IMR-90 (cell line): ENCODE results near the gene ACKR2. TPM values are rescaled to one million over a fixed set of nuclear protein-coding genes. Genes with fewer than 3 reads are reported as not detected.

Source experiments
- ATAC-seq: fragments of 200-7000 bp; cut with Tn5 transposase; 2 replicates; pipeline ENCODE4 v1.9.1; 2020; ENCODE audit warnings: low read depth, mild to moderate bottlenecking, moderate library complexity
- BruUV-seq: library from RNA; stranded (reverse); fragments of 400-500 nt; replicated peaks from 2 replicates; lab custom pipeline; 2021; lab: Mats Ljungman, UMichigan
- CTCF ChIA-PET: fragments of 300-600 bp; formaldehyde crosslinking; extraction: SDS; loops from one replicate; lab custom pipeline; 2021; ENCODE audit warnings: antibody characterized with exemption; lab: Yijun Ruan, JAX
- POLR2A ChIA-PET: fragments of 300-600 bp; sonication (Branson Sonifier 250); formaldehyde crosslinking; loops from one replicate; lab custom pipeline; 2022; ENCODE audit warnings: antibody characterized with exemption; ENCODE audit not compliant: unreplicated experiment; lab: Charles Lee
- DNase-seq: peaks from one replicate; pipeline ENCODE4 v3.0.0; 2013
- H2AFZ ChIP-seq: replicated peaks from 2 replicates; pipeline ENCODE3; 2013; ENCODE audit warnings: low read length, mild to moderate bottlenecking; ENCODE audit not compliant: poor library complexity
- H2AK5ac ChIP-seq: 2 replicates; pipeline ENCODE4 v1.6.1; 2013; ENCODE audit warnings: low read depth, low read length, inconsistent platforms
- H2AK9ac ChIP-seq: replicated peaks from 2 replicates; pipeline ENCODE3; 2013; ENCODE audit warnings: mild to moderate bottlenecking, low read depth, low read length, moderate library complexity; ENCODE audit not compliant: poor library complexity
- H2BK120ac ChIP-seq: 2 replicates; pipeline ENCODE4 v1.6.1; 2013; ENCODE audit warnings: low read depth, low read length, inconsistent platforms
- H2BK15ac ChIP-seq: 3 replicates; pipeline ENCODE4 v1.6.1; 2013; ENCODE audit warnings: low read depth, low read length, inconsistent platforms
- H2BK20ac ChIP-seq: 2 replicates; pipeline ENCODE4 v1.6.1; 2013; ENCODE audit warnings: low read depth, mild to moderate bottlenecking, inconsistent platforms, low read length, moderate library complexity
- H2BK5ac ChIP-seq: 2 replicates; pipeline ENCODE4 v1.6.1; 2013; ENCODE audit warnings: mild to moderate bottlenecking, low read depth, low read length, inconsistent platforms; ENCODE audit not compliant: poor library complexity, severe bottlenecking
- H3K14ac ChIP-seq: replicated peaks from 2 replicates; pipeline ENCODE4 v1.6.1; 2013; ENCODE audit warnings: low read depth, low read length, inconsistent platforms
- H3K18ac ChIP-seq: 2 replicates; pipeline ENCODE4 v1.6.1; 2013; ENCODE audit warnings: low read depth, low read length, control low read depth
- H3K23ac ChIP-seq: 2 replicates; pipeline ENCODE4 v1.6.1; 2013; ENCODE audit warnings: low read depth, low read length, inconsistent platforms
- H3K27ac ChIP-seq: 2 replicates; pipeline ENCODE4 v1.5.1; 2013; ENCODE audit warnings: mild to moderate bottlenecking, control low read depth, low read length; ENCODE audit not compliant: insufficient read depth
- H3K27me3 ChIP-seq: 2 replicates; pipeline ENCODE4 v1.6.1; 2013; ENCODE audit warnings: low read length; ENCODE audit not compliant: control insufficient read depth, insufficient read depth
- H3K36me3 ChIP-seq: 2 replicates; pipeline ENCODE4 v1.6.1; 2013; ENCODE audit warnings: low read length, mixed read lengths; ENCODE audit not compliant: control insufficient read depth, insufficient read depth
- H3K4ac ChIP-seq: 2 replicates; pipeline ENCODE4 v1.6.1; 2013; ENCODE audit warnings: low read depth, low read length, inconsistent platforms
- H3K4me1 ChIP-seq: 2 replicates; pipeline ENCODE4 v1.6.1; 2013; ENCODE audit warnings: low read length, mixed read lengths; ENCODE audit not compliant: control insufficient read depth, insufficient read depth
- H3K4me2 ChIP-seq: 2 replicates; pipeline ENCODE4 v1.6.1; 2013; ENCODE audit warnings: low read depth, mild to moderate bottlenecking, control low read depth, low read length, moderate library complexity
- H3K4me3 ChIP-seq: 2 replicates; pipeline ENCODE4 v1.5.1; 2013; ENCODE audit warnings: low read depth, mild to moderate bottlenecking, control low read depth, low read length, moderate library complexity; ENCODE audit not compliant: insufficient read depth
- H3K56ac ChIP-seq: 2 replicates; pipeline ENCODE4 v1.6.1; 2013; ENCODE audit warnings: low read length, inconsistent platforms; ENCODE audit not compliant: insufficient read depth; ENCODE audit errors: extremely low read depth
- H3K79me1 ChIP-seq, 2 experiments: 2 replicates each; pipeline ENCODE4 v1.6.1; 2013; ENCODE audit warnings: low read length in 2 of 2, inconsistent platforms in 1 of 2, low read depth in 1 of 2
- H3K9ac ChIP-seq: 2 replicates; pipeline ENCODE4 v1.6.1; 2013; ENCODE audit warnings: low read depth, low read length, control low read depth
- H3K9me1 ChIP-seq: 2 replicates; pipeline ENCODE4 v1.6.1; 2013; ENCODE audit warnings: low read length, inconsistent platforms; ENCODE audit not compliant: insufficient read depth
- H3K9me3 ChIP-seq: 2 replicates; pipeline ENCODE4 v1.6.1; 2013; ENCODE audit warnings: low read length; ENCODE audit not compliant: control insufficient read depth, insufficient read depth
- H4K20me1 ChIP-seq: 2 replicates; pipeline ENCODE4 v1.6.1; 2013; ENCODE audit warnings: low read length, inconsistent platforms; ENCODE audit not compliant: insufficient read depth
- H4K5ac ChIP-seq: 2 replicates; pipeline ENCODE4 v1.6.1; 2013; ENCODE audit warnings: mild to moderate bottlenecking, low read depth, low read length, control low read depth
- H4K8ac ChIP-seq, 2 experiments: 2 replicates each; pipeline ENCODE4 v1.6.1; 2013; ENCODE audit warnings: low read depth in 2 of 2, low read length in 2 of 2, control low read depth in 1 of 2, inconsistent platforms in 1 of 2
- H4K91ac ChIP-seq: 2 replicates; pipeline ENCODE4 v1.6.1; 2013; ENCODE audit warnings: low read depth, low read length, inconsistent platforms; ENCODE audit not compliant: insufficient read depth
- CEBPB ChIP-seq: IDR thresholded peaks from 2 replicates; pipeline ENCODE4 v1.6.1; 2012; ENCODE audit warnings: low read depth, low read length, improper control_type of control experiment
- WGBS, 2 experiments: methylation state at CpG; one replicate each; pipeline versions ENCODE4 v1.1.5 to v1.1.7; 2013; ENCODE audit warnings: missing lambda C conversion rate in 2 of 2; ENCODE audit not compliant: insufficient read length in 1 of 2; ENCODE audit errors: extremely low coverage in 2 of 2; 5-methylcytosine and 5-hydroxymethylcytosine counted together
- dilution Hi-C: fragments of 300-500 bp; cut with HindIII; formaldehyde crosslinking; loops from one replicate; pipeline ENCODE4 v1.14.3; 2018; ENCODE audit warnings: low sequenced_read_pairs; ENCODE audit not compliant: unreplicated experiment
- in situ Hi-C: fragments of 300-500 bp; cut with MboI; formaldehyde crosslinking; loops from 3 replicates; pipeline ENCODE4 v1.14.3; 2019; ENCODE audit warnings: low sequenced_read_pairs, inconsistent platforms, mixed read lengths
- intact Hi-C: fragments of 100-400 bp; cut with micrococcal nuclease; formaldehyde crosslinking; loops from 2 replicates; pipeline ENCODE4 v1.10.0; 2022
- polyA plus RNA-seq, 3 experiments: library from polyadenylated mRNA; depleted of rRNA; stranded (reverse); fragments of >200 nt; gene quantifications; 2 replicates each; pipeline ENCODE4 v1.2.3, GENCODE V29; 2012; ENCODE audit warnings: low replicate concordance in 1 of 3
- total RNA-seq: library from RNA; depleted of rRNA; stranded (reverse); fragments of >200 nt; gene quantifications from 2 replicates; pipeline ENCODE4 v1.2.3, GENCODE V29; 2012

The ACKR2 gene
- total and polyA plus RNA-seq, 2 of the 4 experiments (the other 2 are of a cell fraction) = 0.10 TPM; not detected in 1

GRCh38 chr3:42911551-42911950, 102.3 kb downstream of the ACKR2 start:
- Histone ChIP-seq H2BK15ac (no peak overlapping the region), H3K4me2 (no peak overlapping the region), H2AFZ (no peak overlapping the region), H3K36me3 (no peaks in the 10 kb centered on the region), H4K20me1 (no peaks in the 10 kb centered on the region), H3K4ac (no peak overlapping the region), H2BK5ac (no peak overlapping the region), H2AK9ac (no peak overlapping the region), H4K91ac (no peak overlapping the region), H3K56ac (no peak overlapping the region), H3K9me3 (peaks cover 11% of the 10 kb centered on the region), H2AK5ac (no peak overlapping the region), H3K9ac (no peak overlapping the region), H3K79me1 (no peaks in the 10 kb centered on the region), H3K27ac (no peak overlapping the region), H3K9me1 (no peaks in the 10 kb centered on the region), H4K5ac (no peak overlapping the region), H2BK20ac (no peak overlapping the region), H4K8ac (no peak overlapping the region), H3K23ac (no peak overlapping the region), H3K4me1 (no peaks in the 10 kb centered on the region), H2BK120ac (no peak overlapping the region), H3K27me3 (peaks cover 6% of the 10 kb centered on the region; the same call in 1 of the 2 replicates), H3K4me3 (no peak overlapping the region), H3K18ac (no peak overlapping the region), H3K14ac (no peak overlapping the region)
- dilution Hi-C loops = no loop called here
- ChIA-PET CTCF (no interaction called here), POLR2A (no interaction called here)
- no peak for ATAC-seq
- DNase-seq = no peak
- no peak for TF ChIP-seq CEBPB
- no TSS peak for BruUV-seq
- 100% methylated on average over 1 of the region's 2 CpGs; no CpG with 5 or more reads in 1 of the 2 experiments for WGBS, 2 experiments
- intact Hi-C loops = no loop called here
- in situ Hi-C loops = no loop called here
